ENCODE data around the gene ITGAE. TPM values are rescaled to one million over a fixed set of nuclear protein-coding genes. Genes with fewer than 3 reads are reported as not detected.
A peak's percentile ranks its signal among the peaks of the same experiment; 100 is the strongest.

ITGAE gene
- total and polyA plus RNA-seq, 2 experiments from 2014 or later: 23.3 to 80.3 TPM

DNA sequence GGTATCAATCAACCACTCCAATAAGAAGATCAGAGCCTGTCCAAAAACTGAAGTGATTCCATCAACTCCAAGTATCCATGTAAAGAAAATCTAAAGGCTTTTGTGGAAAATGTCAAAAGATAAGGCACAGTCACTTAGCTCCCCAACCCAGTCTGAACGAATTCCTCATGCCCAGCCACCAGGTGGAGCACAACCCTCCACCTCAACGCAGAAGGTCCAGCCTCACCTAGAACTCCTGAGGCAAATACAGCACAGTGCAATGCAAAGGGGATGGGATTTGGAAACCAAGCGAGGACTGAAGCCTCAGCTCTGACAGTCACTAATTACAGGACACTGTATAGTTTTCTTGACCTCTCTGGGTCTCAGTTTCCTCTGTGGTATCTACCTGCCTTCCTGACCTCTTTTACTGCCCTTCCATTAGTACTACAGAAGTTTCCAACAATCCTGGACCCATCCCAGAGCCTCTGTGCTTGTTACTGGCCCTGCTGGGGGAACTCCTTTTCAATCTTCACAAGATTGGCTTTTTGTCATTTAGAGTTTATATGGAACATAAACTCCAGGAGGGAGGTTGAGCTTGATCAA lies 43.0 kb upstream of the ITGAE start:
- H4K20me1 ChIP-seq (ENCODE audit: insufficient read depth): no peaks in the 10 kb centered on the region
- peak overlapping the region; percentile 9; the same call in 1 of the 2 replicates for H3K9ac ChIP-seq
- DNase-seq: peak; percentile 56
- TF ChIP-seq EZH2 (IDR thresholded peaks at IDR 0.05; ENCODE audit: insufficient read depth, poor library complexity, severe bottlenecking) (no peak), EZH2phosphoT487 (IDR thresholded peaks at IDR 0.05; ENCODE audit: insufficient read depth, low read depth) (no peak)
- no peak overlapping the region for H2AFZ ChIP-seq
- in situ Hi-C loops (cut with MboI): no loop called here
- no peaks in the 10 kb centered on the region; the same call in 1 of the 2 replicates for H3F3A ChIP-seq (ENCODE audit: insufficient read depth)
- H3K27me3 ChIP-seq (replicated peaks; ENCODE audit: insufficient read depth): no peaks in the 10 kb centered on the region
- 44 to 51% methylated on average over 3 of the region's 3 CpGs for WGBS, 2 experiments (ENCODE audit: low coverage in 1 of 2, low lambda C conversion rate in 2 of 2, missing lambda C conversion rate in 2 of 2)
- H3K4me2 ChIP-seq (ENCODE audit: unreplicated experiment): no peak overlapping the region
- no peaks in the 10 kb centered on the region for H3K9me2 ChIP-seq (ENCODE audit: insufficient read depth)
- H3K9me3 ChIP-seq (ENCODE audit: low read depth): no peaks in the 10 kb centered on the region
- H3K4me3 ChIP-seq: no peak overlapping the region
- H3K36me3 ChIP-seq (ENCODE audit: low read depth): peaks cover 40% of the 10 kb centered on the region; the same call in 1 of the 2 replicates
- H3K4me1 ChIP-seq (ENCODE audit: insufficient read depth): peaks cover 6% of the 10 kb centered on the region; the same call in 1 of the 2 replicates
- H3K79me2 ChIP-seq (ENCODE audit: insufficient read depth): peaks cover 70% of the 10 kb centered on the region
- no peak overlapping the region for H3K27ac ChIP-seq

DNA sequence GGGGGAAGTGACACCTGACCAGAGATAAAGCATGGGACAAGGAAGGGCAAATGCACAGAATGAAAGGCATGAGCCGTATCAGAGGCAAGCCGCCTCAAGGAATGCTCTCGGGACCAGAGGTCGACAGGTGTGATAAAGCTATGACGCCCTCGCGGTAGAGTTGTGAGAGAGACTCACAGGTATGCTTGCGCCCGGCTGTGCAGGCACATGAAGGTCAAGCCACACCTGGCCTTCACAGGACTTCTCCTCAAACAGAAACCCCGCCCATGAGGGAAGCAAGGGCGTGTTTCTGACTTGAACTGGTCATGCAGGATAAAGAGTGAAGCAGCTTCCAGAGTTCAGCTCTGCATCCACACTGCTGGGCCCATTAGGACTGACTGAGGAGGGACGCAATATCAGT lies 37.2 kb upstream of the ITGAE start:
- Histone ChIP-seq H3K36me3 (ENCODE audit: low read depth) (peaks cover 42% of the 10 kb centered on the region; the same call in 1 of the 2 replicates), H3K4me3 (no peak overlapping the region), H3K4me1 (ENCODE audit: insufficient read depth) (no peaks in the 10 kb centered on the region), H3K4me2 (ENCODE audit: unreplicated experiment) (no peak overlapping the region), H2AFZ (no peak overlapping the region), H3K27me3 (replicated peaks; ENCODE audit: insufficient read depth) (no peaks in the 10 kb centered on the region), H3K9me3 (ENCODE audit: low read depth) (no peaks in the 10 kb centered on the region), H3K9me2 (ENCODE audit: insufficient read depth) (no peaks in the 10 kb centered on the region), H4K20me1 (ENCODE audit: insufficient read depth) (no peaks in the 10 kb centered on the region), H3F3A (ENCODE audit: insufficient read depth) (no peaks in the 10 kb centered on the region), H3K27ac (no peak overlapping the region), H3K79me2 (ENCODE audit: insufficient read depth) (peaks cover 96% of the 10 kb centered on the region), H3K9ac (no peak overlapping the region)
- in situ Hi-C loops (cut with MboI): no loop called here
- DNase-seq: no peak
- TF ChIP-seq EZH2phosphoT487 (IDR thresholded peaks at IDR 0.05; ENCODE audit: insufficient read depth, low read depth) (no peak), EZH2 (IDR thresholded peaks at IDR 0.05; ENCODE audit: insufficient read depth, poor library complexity, severe bottlenecking) (no peak)
- 94 to 96% methylated on average over 12 of the region's 12 CpGs for WGBS, 2 experiments (ENCODE audit: low coverage in 1 of 2, low lambda C conversion rate in 2 of 2, missing lambda C conversion rate in 2 of 2)

DNA sequence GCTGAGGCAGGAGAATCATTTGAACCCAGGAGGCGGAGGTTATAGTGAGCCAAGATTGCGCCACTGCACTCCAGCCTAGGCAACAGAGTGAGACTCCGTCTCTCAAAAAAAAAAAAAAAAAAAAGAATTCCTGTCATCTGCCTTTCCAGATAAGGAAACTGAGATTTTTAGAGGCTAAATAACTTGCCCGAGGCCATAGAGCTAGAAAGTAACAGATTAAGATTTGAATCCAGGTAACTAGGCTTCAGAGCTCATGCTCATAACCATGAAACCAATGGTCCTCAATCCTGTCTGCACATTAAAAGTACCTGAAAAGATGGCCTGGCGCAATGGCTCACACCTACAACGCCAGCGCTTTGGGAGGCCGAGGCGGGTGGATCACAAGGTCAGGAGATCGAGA lies 35.6 kb upstream of the ITGAE start:
- in situ Hi-C loops (cut with MboI): no loop called here
- Histone ChIP-seq H3K4me3 (no peak overlapping the region), H3K4me2 (ENCODE audit: unreplicated experiment) (no peak overlapping the region), H3K27me3 (replicated peaks; ENCODE audit: insufficient read depth) (no peaks in the 10 kb centered on the region), H4K20me1 (ENCODE audit: insufficient read depth) (no peaks in the 10 kb centered on the region), H3K36me3 (ENCODE audit: low read depth) (peaks cover 32% of the 10 kb centered on the region; the same call in 1 of the 2 replicates), H2AFZ (no peak overlapping the region), H3K79me2 (ENCODE audit: insufficient read depth) (peaks cover 89% of the 10 kb centered on the region), H3K27ac (no peak overlapping the region), H3K9me2 (ENCODE audit: insufficient read depth) (no peaks in the 10 kb centered on the region), H3K4me1 (ENCODE audit: insufficient read depth) (no peaks in the 10 kb centered on the region), H3F3A (ENCODE audit: insufficient read depth) (no peaks in the 10 kb centered on the region), H3K9ac (no peak overlapping the region), H3K9me3 (ENCODE audit: low read depth) (no peaks in the 10 kb centered on the region)
- TF ChIP-seq EZH2 (IDR thresholded peaks at IDR 0.05; ENCODE audit: insufficient read depth, poor library complexity, severe bottlenecking) (no peak), EZH2phosphoT487 (IDR thresholded peaks at IDR 0.05; ENCODE audit: insufficient read depth, low read depth) (no peak)
- WGBS, 2 experiments (ENCODE audit: low coverage in 1 of 2, low lambda C conversion rate in 2 of 2, missing lambda C conversion rate in 2 of 2): 98% methylated on average over 7 to 10 of the region's 10 CpGs
- no peak for DNase-seq

DNA sequence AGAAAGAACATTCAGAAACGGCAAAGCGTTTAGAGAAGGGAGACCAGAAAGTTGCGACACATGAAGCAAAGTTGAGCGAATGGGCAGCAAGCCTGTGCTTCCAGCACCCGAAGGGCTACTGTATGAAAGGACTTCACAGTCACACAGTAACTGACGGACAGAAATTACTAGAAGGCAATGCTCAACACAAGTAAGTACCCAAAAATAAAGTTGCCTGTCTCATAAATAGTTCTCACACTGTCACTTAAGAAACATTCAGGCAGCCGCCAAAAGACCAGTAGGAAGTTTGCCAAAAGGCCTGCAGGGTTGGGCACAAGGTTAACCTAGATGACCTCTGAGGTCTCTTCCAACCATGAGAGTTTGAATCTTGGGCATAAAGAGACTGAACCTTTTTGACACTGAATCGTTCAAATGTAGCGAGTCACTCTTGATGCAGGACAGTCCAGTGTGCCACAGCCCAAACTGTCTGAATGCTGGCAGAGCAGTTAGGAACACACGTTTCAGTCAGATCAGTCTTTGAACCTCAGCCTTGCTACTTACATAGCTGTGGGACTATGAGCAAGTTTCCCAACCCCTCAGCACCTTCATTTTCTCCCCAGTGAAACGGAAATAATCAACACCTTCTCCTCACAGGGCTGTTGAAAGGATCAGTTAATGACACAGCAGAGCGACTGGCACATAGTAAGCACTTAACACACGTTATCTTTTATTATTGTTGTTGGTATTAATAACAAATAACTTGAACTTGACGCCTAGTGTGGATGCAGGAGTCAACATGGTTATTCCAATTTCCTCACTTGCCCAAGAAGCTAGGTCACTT lies 34.6 kb upstream of the ITGAE start:
- H3K9me2 ChIP-seq (ENCODE audit: insufficient read depth): no peaks in the 10 kb centered on the region
- H3F3A ChIP-seq (ENCODE audit: insufficient read depth): no peaks in the 10 kb centered on the region
- H3K4me3 ChIP-seq: no peak overlapping the region
- no peak overlapping the region for H2AFZ ChIP-seq
- H3K27ac ChIP-seq: no peak overlapping the region
- in situ Hi-C loops (cut with MboI): no loop called here
- peaks cover 26% of the 10 kb centered on the region; the same call in 1 of the 2 replicates for H3K36me3 ChIP-seq (ENCODE audit: low read depth)
- no peak overlapping the region for H3K4me2 ChIP-seq (ENCODE audit: unreplicated experiment)
- DNase-seq: no peak
- H3K79me2 ChIP-seq (ENCODE audit: insufficient read depth): peaks cover 88% of the 10 kb centered on the region
- no peaks in the 10 kb centered on the region for H3K4me1 ChIP-seq (ENCODE audit: insufficient read depth)
- H3K9me3 ChIP-seq (ENCODE audit: low read depth): no peaks in the 10 kb centered on the region
- no peak for TF ChIP-seq EZH2phosphoT487 (IDR thresholded peaks at IDR 0.05; ENCODE audit: insufficient read depth, low read depth)
- no peak for TF ChIP-seq EZH2 (IDR thresholded peaks at IDR 0.05; ENCODE audit: insufficient read depth, poor library complexity, severe bottlenecking)
- no peaks in the 10 kb centered on the region for H3K27me3 ChIP-seq (replicated peaks; ENCODE audit: insufficient read depth)
- WGBS, 2 experiments (ENCODE audit: low coverage in 1 of 2, low lambda C conversion rate in 2 of 2, missing lambda C conversion rate in 2 of 2): 80 to 81% methylated on average over 14 of the region's 14 CpGs
- H4K20me1 ChIP-seq (ENCODE audit: insufficient read depth): no peaks in the 10 kb centered on the region
- H3K9ac ChIP-seq: no peak overlapping the region
